NCI-H446 treated with DMSO at 0.1 percent for 48 hours (cell line): ENCODE measurements around the gene CLEC4G.
"Not testable (repeated sequence)": the region's sequence is repeated elsewhere in the genome, so short reads cannot be mapped to it uniquely, and the experiment has no call there.

Experiments
- DNase-seq: peaks from one replicate; lab custom pipeline; 2025; lab: John Stamatoyannopoulos, UW

CLEC4G gene

DNA sequence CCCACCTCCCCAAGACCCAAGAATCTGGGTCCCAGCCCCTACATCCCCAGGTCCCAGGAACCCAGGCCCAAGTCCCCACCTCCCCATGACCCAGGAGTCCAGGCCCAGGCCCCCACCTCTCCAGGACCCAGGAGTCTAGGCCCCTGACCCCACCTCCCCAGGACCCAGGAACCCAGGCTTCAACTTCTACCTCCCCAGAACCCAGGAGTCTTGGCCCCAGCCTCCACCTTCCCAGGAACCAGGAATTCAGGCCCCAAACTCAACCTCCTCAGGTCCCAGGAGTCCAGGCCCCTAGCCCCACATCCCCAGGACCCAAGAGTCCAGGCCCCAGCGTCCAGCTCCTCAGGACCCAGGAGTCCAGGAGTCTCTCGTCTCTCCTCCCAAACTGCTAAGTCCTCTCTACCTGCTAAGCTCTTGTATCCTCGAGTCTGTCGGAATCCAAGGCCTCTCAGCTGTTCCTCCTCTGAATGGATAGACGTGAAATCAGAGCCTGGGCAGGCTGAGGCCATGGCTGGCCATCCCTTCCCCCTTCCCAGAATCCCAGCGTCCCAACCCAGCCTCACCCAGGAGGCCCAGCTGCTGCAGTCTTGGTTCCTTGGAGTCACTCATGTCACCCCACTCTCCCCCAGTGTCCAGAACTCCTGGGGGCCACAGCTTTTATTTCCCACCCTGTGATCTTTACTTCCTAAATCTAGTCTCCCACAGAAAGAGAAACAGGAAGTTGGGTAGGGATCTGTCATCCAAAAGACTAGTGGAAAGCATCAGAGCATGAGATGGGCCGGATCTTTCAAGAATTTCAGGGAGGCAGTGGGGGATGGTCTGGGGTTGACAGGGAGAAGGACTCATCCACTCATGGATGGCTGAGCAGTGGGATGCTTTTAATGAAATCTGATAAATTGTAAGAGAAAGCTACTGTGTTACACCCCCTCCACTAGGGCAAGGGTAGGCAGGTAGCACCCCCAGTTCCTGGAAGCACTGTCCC is 15.3 kb upstream of the CLEC4G start, which contains the start of gene CD209:
CD209 (minus strand) TSS at position 632 of the 982 bp plus-strand sequence; CDS start at position 609, 23 bp downstream.
- no peak for DNase-seq

DNA sequence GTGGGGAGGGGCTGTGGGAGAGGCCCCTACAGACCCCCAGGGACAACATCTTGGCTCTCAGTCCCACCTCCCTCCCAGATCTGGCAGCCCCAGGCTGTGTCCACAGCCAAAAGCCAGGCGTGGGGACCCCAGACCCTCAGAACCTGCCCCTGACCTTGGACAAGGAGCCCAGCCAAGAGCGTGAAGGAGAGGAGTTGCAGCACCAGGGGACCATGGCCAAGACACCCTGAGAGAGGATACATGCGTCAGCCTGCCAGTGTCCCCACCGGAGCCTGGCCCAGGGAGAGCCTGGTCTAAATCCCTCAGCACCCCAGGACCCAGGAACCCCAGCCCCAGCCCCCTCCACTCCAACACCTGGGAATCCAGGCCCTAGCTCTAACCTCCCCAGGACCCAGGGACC is 14.4 kb upstream of the CLEC4G start:
- DNase-seq = not testable (repeated sequence)

DNA sequence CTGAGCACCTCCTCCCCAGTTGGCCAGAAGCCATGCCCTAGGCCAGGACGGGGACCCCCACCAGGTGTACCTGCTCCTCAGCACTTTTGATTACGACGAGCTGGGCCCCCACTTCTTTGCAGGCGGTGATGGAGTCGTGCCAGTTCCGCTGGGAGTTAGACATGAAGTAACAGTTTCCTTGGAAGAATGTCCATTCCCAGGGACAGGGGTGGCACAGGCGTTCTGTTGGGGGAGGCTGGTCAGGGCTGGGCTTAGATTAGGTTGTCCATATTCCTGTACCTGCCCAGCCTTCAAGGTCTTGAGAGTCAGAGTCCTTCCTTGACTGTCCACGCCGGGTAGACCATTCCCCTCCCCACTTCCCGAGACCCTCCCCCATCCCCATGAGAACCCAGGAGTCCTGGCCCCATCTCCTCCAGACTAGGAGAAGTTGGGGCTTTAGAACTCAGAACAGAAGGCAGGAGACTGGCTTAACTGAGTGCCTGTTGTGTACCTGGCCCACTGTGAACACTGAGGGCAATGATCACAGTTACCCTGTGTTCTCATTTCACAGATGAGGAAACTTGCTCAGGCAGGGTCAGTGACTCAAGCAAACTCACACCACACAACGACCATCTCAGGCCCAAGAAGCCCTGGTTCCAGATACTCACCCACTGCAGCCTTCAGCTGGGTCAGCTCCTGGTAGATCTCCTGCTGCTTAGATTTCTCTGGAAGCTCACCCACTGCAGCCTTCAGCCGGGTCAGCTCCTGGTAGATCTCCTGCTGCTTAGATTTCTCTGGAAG is 13.2 kb upstream of the CLEC4G start:
- DNase-seq = no peak

DNA sequence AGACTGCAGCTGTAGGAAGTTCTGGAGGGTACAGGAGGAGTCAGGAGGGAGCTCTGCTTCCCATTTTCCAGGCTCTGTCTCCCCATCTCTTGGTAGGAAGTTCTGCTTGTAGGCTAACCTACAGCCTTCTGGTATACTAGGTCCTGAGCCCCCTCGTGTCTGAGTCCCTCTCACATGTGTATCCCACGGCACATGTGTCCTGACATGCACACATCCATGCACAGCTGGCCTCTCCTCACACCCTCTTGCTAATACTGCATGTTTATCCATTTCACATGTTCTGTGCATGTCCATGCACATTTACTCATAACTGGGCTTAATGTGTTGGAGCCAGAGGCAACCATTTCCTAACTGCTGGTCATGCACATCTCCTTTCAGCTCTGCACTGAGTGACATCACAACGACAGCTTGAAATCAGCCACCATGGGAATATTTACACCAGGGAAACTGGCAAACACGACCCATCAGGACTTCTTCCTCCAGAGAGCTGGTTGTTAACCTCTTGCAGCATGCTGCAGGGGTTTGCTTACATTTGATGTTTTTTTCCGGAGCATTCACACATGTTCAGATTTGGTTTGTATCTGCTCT is 12.4 kb upstream of the CLEC4G start:
- no peak for DNase-seq

DNA sequence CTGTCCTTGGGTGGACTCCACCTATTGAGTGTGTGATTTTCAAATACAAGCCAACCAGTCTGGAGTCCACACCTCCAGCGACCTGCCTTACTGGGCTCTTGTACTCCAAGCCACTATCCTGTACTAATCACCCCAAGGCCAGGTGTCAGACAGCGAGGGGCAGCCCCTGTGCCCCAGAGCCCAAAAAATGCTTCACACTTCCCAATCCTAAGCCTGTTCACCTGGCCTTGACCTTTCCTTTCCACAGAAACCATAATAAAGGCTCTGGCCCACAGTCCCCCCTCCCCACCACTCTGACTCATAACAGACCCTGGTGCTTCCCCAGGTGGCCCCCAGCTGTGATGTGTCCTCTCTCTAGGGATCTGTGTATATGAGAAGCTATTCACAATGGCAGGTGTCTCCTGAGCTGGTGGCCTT is 11.5 kb upstream of the CLEC4G start:
- DNase-seq = no peak

DNA sequence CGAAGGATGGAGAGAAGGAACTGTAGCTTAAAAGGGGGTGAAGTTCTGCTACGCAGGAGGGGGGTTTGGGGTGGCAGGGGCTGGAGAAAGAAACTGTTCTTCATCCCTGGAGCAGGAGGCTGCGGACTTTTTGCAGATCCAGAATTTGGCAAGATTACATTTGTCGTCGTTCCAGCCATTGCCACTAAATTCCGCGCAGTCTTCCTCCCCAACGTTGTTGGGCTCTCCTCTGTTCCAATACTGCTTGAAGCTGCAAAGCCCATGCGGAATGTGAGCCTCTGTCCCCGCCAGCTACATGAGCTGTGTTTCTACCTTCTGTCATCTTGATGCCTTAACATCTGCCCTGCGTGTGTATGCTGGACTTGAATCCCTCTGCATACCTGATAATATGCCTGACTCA is 11.1 kb upstream of the CLEC4G start:
- DNase-seq = no peak

DNA sequence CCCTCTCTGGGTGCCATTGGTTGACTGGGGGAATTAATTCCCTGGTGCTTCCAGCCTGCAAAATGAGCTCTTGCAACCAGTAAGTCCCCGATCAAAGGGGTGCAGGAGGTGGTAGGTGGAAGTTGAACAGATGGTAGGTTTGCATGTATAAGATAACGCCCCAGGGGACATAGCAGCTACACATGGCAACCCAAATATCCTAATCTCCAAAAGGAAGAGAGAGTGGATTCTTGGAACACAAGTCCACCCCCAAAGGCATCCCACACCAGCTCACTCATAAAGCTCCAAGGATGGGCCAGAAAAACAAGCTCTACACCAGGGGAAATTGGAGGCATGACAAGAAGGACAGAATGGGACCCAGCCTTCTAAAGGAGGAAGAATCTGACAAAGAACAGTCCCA is 10.7 kb upstream of the CLEC4G start:
- no peak for DNase-seq

DNA sequence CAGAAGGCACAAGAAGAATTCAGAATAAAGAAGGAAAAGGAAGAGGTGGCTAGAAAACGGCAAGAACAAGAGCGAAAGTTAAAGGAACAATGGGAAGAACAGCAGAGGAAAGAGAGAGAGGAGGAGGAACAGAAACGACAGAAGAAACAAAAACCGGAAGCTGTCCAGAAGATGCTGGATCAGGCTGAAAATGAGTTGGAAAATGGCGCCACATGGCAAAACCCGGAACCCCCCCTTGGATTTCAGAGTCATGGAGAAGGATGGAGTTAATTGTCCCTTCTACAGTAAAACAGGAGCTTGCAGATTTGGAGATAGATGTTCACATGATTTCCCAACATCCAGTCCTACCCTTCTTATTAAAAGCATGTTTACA is 8.8 kb upstream of the CLEC4G start:
- DNase-seq = no peak

DNA sequence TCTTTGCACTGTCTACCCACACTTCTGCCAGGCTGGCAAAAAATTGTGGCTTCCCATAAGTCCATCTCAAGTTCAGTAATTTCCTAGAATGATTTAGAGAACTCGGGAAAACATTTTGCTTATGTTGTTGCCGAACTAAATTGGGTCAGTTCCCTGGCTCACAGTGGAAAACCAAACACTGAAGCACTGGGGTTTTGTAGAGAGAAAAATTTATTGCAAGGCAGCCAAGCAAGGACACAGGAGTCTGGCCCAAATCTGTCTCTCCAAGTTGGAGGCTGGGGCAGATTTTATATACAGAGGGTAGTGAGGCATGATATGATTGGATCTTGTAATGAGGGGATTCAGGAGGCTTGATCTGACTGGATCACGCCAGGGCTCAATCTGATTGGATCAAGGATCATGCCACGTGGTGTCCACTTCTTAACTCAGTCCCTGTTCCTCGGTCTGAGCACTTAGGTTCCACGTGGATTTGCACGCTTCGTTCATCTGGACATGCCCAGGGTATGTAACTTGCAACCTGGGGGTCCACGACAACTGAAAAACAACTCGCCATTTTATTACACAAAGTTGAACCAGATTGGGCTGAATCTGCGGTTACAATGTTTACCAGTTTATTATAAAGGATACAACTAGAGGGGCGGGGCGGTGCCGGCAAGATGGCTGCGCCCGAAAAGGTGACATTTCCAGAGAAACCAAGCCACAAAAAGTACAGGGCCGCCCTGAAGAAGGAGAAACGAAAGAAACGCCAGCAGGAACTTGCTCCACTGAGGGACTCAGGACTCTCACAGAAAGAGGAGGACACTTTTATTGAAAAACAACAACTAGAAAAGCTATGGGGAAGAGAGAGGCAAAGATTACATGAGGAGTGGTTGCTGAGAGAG is 8.1 kb upstream of the CLEC4G start:
- DNase-seq = no peak

DNA sequence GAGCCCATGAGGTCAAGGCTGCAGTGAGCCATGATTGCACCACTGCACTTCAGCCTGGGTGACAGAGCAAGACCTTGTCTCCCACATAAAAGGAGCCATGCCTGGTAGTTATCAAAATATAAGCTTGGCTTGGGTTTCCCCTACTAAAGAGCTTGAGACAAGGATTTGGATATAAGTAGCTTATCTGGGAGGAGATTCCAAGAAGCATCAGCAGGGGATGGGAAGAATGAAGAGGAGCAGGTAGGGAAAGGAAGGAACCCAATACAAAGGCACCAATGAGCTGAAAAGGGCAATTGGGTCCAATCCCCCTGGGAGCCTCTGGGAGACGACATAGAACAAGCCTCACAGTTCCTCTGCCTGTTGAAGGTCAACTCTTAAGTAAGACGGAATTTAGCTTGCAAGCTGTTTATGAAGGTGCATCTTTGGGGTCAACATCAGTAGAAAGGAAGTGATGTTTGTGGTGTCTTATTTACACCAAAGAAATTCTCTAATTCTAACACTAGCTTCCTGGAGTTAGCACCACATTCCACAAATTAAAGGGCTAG is 7.4 kb upstream of the CLEC4G start:
- DNase-seq = no peak

DNA sequence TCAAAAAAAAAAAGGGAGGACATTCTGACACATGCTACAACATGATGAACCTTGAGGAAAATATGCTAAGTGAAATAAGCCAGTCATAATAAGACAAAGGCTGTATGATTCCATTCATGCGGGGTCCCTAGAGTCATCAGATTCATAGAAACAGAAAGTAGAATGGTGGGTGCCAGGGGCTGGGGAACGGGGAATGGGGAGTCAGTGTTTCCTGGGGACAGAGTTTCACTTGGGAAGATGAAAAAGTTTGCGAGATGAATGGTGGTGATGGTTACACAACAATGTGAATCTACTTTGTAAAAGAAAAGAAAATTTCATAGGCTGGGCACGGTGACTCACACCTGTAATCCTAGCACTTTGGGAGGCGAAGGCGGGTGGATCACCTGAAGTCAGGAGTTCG is 6.1 kb upstream of the CLEC4G start:
- no peak for DNase-seq

DNA sequence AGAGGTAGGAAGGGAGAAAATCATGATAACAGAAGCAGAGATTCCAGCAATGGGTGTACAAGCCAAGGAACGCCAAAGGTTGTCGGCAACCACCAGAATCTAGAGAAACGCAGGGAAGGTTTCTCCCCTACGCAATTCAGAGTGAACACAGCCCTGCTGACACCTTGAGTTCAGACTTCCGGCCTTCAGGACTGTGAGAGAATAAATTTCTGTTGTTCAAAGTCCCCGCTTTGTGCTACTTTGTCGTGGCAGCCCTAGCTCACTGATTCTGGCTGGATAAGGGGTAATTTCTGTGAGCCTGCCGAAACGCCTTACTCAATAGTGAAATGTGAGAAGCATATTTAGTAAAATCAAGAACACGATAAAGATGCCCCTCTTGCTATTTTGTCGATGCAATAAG is 5.3 kb upstream of the CLEC4G start:
- no peak for DNase-seq

DNA sequence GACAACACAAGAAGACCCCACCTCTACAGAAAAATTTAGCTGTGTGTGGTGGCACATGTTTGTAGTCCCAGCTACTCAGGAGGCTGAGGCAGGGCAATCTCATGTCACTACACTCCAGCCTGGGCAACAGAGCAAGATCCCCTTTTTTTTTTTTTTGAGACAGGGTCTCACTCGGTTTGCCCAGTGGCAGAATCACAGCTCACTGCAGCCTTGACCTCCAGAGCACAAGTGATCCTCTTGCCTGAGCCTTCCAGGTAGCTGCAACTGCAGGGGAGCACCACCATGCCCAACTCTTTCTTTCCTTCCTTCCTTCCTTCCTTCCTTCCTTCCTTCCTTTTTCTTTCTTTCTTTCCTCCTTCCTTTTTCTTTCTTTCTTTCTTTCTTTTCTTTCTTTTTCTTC is 4.2 kb upstream of the CLEC4G start:
- DNase-seq = no peak

DNA sequence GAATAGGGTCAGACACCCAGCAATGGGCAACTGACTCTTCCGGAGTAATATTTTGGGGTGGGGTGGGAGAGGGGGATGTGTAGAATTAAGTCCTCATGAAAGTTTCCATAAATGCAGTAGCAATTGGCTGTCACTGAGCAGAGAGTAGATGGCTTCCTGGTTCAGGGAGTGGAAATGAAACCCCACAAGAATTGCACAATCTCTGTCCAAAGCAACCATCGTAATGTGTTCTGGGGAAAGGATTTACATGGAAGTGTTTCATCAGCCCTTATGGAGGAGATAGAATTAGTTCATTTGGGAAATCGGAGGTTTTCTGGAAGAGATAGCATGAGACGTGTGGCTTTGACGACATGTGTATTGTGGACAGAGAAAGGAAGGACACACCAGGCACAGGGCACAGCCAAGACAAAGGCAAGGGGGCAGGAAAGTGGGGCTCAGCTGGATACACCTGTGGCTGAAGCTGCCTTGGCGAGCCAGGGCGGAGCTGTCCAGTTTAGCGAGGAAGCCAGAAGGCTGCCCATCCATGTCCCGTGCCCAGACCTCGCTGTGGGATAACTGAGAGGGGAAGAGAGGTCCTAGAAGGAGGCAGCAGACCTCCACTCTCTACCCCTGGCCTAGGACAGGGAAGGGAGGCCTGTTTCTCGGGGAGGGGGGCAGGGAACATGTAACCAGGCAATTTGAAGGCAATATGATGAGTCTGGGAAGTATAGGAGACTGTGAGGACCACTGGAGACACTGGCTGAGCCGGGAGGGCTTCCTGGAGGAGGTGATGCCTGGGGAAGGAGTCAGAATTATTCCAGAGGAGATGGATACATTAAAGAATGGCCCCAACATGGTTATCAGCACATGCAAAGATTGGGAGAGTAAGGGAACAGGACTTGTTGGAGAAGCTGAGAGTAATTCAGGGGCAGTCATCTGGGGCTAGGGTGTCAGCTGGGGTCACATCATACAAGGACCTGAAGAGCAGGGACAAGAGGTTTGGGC is 2.6 kb upstream of the CLEC4G start:
- no peak for DNase-seq

DNA sequence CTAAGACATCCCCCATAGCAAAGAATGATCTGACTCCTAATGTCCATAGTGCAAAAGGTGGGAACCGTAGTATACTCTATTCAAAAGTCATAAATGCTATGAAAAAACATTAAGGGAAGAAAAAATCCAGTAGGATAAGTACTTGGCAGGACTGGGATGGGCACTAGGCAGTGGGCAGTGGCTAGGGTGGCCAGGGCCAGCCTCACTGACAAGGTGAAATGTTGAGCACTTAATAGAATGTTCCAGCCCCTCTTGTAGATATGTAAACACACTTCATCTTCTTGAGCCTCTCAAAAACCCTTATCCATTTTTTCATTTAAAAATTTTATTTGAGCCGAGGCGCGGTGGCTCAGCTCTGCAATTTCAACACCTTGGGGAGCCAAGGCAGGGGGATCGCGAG is 1.5 kb upstream of the CLEC4G start:
- no peak for DNase-seq

DNA sequence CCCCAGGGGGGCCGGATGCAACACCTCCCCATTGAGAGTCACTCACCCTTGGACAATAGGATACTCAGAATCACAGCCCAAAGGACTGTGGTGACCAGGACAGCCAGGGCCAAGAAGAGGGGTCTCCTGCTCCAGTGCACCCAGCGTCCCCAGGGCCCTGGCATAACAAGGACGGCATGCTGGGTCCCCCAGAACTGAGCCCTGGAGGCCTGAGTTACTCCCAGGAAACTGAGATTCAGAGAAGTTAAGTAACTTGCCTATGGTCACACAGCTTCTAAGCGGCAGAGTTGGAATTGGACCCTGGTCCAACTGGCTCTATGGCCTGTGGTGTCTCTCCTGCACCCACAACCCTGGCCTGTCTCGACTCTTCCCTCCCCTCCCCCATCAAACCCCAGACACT is 295 bp downstream of the CLEC4G start:
- DNase-seq = no peak

DNA sequence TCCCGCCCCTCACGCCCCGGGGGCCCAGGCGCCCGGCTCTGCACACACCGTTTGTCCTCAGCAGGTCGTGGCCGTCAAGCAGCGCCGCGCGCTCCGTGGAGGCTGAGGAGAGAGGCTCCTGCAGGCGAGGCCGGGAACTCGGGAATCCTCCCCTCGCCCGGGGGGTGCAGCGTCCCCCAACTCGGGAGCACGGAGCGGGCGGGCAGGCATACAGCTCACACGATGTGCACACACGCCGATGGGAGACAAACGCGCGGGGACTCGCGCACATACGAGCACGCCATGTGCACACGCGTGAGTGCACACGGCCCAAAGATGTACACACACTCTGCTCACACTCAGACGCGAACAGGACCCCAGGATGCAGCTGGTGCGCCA is 703 bp downstream of the CLEC4G start:
- DNase-seq = no peak

DNA sequence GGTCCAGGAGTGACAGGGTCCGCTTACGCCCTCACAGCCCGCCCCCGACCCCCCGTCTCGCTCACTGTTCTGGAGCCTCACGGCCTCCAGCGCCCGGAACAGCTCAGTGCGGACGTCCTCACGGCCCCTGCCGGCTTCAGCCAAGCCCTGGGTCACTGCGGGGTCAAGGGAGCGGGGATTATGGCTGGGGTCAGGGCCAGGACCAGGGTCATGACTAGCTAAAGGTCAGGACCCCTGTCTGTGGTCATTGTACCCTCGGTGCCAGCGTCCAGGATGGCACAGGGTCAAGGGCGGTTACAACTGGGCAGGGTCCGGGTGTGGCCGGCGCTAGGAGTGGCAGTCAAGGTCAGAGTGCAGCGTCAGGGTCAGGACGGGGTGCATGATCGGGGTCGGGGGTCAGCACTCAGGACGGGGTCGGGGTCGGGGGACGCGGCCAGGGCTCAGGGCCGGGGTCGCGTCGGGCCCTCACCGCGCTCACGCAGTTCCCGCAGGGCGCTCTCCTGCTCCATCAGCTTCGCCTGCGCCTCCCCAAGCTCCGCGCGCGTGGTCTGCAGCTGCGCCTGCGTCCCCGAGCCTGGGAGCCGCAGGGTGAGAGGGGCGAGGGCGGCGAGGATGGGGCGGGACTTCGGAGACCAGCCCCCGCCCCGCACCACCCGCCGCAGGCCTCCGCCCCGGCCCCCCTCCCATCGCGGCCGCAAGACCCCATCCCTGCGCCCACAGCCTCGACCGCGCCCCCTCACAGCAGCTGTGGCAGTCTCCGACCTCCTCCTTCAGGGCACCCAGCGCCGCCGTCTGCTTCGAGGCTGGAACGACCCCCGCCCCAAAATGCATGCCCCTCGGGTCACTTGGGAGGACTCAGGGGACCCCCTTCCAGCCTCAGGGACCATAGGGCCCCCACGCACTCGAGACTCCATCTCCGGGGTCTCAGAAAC is 1.4 kb downstream of the CLEC4G start:
- no peak for DNase-seq

DNA sequence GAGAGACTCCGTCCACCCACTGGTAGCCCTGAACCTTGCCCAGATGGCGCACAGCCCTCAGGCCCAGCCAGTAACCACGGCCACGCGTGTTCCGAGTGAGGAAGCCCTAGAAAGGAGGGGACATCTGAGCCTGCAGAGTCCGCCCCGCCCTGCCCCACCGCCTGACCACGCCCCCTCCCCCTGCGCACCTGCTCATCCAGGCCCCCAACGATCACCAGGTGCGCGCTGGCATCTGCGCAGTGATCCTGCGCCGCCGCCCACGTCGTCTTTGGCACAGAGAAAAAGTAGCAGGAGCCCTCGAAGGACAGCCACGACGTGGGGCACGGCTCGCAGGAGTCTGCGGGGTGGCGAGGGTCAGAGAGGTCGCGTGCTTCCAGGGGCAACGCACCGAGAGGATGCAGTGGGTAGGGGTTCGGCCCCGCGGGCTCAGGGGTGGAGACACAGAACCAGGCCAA is 2.1 kb downstream of the CLEC4G start:
- DNase-seq = no peak
